SIG-M5 treated with dmso at 0.1 percent for 504 hours (cell line): ENCODE measurements around the gene TRAPPC2L.

Source experiments
- DNase-seq: peaks from one replicate; lab custom pipeline; 2025; ENCODE audit not compliant: unreplicated experiment; lab: John Stamatoyannopoulos, UW

The TRAPPC2L gene, protein sequence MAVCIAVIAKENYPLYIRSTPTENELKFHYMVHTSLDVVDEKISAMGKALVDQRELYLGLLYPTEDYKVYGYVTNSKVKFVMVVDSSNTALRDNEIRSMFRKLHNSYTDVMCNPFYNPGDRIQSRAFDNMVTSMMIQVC

DNA sequence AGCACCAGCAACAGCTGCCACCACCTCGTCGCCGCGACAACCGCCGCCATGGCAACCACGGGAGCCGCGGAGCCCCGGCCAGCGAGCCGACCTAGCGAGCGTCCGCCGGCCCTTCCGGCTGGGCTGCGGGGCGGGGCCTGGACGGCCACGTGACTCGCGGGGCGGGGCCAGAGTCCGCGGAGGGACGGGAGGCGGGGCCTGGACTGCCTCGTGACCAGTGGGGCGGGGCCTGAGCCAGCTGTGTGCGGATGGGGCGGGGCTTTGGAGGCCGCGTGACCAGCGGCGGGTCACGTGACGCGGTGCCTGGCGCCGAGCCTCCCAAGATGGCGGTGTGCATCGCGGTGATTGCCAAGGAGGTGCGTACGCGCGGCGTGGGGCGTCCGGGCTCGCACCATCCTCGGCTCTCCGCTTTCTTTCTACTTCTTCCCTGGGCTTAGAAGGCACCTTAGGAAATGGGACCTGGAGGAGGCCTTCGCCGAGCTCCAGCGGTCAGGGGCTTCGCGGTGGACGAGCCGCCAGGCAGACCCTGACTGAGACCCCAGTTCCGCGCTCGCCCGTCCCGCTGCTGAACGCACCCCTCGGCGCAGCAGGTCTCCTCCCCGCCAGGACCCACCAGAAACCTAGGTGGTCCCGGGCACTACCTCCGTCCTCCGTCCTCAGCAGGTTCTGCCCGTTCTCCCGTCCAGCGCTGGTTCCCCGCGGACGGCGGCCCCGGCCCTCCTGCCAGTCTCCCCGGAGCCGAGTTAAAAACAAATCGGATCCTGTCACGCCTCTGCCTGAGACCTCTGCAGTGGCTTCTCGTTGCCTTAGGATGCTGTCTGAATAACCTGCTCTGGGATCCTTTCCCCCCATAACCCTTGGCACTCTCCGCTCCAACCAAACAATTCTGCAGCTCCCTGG, at the start of gene TRAPPC2L, which contains the start of gene GALNS:
TRAPPC2L (plus strand) TSS at position 300 of the 900 bp plus-strand sequence; CDS start at position 324, 24 bp downstream.
GALNS (minus strand) TSS at position 120 of the 900 bp plus-strand sequence; CDS start at position 50, 70 bp downstream.
- peak; percentile 90 for DNase-seq

DNA sequence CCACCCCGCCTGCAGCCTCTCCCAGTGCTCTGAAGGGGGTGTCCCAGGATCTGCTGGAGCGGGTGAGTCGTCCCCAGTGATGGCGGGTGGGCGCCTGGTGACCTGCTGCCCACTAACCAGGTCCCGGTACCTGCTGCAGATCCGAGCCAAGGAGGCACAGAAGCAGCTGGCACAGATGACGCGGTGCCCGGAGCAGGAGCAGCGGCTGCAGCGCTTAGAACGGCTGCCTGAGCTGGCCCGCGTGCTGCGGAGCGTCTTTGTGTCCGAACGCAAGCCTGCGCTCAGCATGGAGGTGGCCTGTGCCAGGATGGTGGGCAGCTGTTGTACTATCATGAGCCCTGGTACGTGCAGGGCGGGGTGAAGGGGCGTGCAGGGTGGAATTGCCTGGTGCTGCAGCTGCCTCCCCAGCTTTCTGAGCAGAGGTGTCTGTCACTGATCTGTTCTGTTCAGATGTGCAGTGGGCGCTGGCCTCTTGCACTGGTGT, 49.7 kb upstream of the TRAPPC2L start:
- no peak for DNase-seq

DNA sequence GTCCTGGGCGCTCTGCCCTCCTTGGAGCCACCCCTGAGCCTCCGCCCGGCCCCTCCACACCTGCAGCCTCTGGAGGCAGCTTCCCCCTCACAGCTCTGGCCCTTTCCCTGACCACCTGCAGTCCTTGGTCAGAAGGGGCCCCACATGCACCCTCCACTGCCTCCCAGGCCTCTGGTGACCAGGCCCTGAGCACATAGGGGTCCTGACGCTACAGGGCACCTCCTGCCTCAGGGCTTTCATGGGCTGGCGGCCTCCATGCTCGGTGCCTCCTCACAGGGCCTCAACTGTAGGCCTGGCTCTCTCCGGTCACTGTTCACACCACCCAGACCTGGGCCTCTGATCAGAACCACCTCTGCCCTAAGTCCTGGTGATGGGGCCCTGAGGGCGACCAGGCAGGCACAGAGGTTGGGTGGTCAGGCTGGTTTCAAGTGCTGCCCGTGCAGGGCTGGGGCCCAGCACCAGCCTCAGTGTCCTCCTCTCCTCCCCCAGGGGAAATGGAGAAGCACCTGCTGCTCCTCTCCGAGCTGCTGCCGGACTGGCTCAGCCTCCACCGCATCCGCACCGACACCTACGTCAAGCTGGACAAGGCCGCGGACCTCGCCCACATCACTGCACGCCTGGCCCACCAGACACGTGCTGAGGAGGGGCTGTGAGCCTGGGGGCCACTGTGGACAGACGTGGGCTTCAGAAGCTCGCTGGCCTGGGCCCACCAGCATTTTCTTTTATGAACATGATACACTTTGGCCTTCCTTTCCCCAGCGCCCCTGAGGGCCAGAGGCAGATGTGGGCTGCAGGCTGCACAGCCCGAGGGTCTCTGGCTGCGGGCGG, 49.1 kb upstream of the TRAPPC2L start:
- DNase-seq: no peak

DNA sequence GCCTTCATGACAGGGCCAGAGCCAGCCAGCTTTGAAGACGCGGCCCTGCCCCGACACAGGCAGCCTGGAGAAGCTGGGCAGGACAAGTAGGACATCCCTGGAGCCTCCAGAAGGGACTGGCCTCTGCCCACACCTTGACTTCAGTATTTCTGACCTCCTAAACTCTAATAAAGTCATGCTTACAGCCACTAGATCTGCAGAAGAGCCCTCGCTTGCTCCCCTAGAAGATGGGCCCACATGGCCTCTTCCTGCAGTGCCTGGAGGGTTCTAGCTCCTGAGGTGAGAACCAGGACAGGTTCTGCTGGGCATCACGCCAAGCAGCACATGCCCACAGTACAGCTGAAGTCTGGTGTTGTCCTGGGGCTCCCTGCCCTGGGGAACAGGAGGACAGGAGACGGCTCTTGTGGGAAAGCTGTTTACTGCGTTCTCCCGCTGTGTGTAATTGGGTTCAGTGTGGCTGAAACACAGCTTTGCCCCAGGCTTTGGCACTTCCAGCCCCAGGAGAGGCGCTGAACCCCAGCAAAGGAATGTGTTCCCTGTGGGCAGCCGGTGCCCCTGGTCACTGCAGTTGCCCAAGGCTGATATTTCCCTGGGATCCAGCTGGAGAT, 47.8 kb upstream of the TRAPPC2L start:
- DNase-seq: no peak

DNA sequence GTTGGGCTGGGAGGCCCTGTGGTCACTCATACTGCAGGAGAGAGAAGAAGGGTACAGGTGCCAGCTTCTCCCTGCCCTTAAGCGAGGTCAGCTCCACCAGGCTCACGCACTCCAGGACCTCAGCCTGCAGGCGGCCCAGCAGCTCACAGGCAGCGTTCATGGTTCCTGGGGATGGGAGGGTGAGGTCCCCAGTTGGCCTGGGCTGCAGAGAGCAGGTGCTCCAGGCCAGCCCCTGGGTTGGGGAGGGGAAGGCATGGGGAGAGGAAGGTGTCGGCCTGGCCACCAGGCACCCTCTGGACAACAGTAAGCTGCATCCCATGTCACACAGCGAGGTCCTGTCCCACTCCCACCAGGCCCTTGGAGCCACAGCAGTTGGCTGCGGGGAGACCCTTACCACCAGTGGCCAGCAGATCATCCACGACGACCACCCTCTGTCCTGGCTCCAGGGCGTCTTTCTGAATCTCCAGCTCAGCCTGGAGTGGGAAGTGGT, 47.2 kb upstream of the TRAPPC2L start:
- no peak for DNase-seq

DNA sequence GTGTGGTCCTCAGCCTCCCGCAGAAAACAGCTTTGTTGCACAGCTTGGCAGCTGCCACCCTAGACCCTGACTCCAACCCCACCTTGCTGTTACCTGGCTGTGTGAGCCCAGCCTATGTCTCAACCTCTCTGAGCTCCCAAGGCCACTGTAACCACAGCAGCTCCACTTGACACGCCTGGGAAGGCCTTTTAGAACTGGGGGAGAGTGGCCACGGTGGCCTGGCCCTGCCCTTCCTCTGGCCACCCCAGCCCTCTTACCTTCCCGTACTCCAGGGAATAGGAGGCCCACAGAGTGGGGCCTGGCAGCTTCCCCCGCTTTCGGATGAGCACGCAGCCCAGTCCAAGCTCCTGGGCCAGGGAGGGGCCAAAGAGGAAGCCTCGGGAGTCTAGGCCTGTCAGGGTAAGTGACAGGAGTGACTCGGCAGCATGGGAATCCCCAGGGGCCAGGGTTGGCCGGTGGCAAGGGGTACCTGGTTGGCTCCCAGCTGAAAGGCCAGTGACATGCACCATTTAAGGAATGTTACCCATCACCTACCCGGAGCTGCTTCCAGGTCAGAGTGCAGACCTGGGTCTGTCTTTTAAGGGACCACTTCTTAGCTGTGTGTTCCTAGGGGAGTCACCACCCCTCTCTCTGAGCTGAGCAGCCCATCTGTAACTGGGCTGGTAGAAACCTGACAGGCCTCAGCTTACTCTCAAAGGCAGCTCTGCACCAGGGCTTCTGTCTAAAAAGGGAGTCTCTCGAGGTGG, 46.6 kb upstream of the TRAPPC2L start:
- DNase-seq: peak; percentile 63

DNA sequence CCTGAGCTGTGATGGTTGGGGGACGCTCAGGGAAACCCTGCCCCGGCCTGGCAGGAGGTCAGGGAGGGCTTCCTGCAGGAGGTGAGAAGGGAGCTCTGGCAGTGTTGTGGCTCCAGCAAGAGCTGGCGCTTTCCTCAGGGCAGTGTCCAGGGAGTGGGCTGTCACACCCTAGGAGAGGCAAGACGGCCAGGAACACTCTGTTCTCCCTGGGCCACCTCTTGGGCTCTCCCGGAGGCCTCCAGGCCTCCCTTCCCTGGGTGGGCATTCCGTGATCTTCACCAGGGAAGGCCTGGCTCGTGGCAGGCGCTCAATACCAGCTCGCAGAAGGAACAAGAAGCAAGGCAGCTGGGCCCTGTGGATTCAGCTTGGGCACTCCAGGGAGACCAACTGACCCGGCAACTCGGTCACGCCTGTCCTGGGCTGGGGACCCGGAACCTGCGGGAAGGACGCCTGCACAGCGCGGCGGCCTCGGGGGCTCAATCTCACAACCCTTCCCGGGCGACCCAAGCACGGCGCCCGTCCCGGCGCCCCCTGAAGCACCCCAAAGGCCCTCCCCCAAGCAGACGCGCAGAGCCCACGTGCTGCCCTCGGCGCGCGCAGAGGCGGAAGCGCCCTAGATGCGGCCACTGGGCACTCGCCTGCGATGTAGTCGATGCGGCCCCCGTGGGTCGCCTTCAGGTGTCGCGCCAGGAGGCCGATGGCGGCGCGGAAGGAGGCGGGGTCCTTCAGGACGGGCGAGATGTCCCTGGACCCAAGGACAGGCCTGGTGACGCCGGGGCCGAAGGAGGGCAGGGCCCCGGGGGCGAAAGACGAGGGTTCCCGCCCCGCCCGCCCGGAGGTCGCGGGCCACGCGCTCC, 45.8 kb upstream of the TRAPPC2L start:
- DNase-seq: peak; percentile 65

DNA sequence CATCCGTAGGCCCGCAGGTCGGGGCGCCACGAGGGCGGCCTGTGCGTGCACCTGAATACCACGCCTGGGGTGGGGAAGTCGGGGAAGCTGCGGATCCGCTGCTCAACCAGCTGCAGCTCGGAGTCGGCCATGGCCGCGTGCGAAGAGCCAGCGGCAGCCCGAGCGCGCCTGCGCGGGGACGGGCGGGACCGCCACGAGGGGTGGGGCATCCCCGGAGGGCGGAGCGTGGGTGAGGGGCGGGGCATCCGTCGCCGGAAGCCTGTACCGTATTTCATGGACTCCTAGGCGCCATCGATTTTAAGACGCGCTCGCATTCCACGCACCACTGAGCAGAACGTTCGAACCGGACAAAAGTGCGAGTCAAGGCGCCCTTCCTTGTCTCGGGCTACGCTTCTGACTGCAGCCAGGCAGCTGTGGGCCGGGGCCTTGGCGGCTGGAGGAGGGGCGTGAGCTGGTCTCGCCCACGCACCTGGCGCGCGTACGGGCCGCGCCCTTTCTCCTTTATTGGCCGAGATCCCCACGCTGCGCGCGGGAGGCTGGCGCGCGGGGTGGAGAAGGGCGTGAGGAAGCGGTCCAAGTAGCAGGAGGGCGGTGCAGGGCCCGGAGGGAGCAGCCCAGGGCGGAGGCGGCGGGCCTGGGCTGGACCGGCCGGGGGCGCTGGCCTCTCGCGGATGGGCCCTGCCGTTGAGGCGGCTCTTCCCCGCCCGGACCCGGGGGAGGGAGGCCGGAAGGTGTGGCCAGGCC, 45.0 kb upstream of the TRAPPC2L start, which contains the start of gene APRT:
APRT (minus strand) TSS at position 160 of the 744 bp plus-strand sequence; CDS start at position 131, 29 bp downstream.
- peak; percentile 86 for DNase-seq

DNA sequence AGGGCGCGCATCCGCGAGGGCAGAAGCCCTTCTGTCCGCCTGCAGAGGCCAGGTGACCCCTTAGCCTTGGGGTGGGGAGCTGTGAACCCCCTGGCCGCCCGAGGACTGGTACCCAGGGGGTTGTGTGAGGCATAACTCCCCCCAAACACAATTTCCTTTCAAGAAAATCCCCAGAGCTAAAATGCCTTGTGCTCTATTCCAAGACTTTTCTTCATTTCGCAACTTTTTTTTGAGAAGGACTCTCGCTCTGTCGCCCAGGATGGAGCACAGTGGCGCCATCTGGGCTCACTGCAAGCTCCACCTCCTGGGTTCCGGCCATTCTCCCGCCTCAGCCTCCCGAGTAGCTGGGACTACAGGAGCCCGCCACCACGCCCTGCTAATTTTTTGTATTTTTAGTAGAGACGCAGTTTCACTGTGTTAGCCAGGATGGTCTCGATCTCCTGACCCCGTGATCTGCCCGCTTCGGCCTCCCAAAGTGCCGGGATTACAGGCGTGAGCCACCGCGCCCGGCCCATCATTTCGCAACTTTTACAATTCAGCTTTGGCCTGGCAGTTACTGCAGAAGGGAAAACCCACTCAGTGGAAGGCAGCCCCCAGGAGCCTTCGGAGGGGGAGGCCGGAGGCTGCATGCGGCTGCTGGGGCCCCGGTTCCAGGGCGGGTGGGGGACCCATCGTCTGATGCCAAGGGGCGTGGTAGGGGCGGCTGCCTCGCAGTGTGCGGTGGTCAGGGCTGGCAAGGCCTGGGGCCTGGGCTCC, 44.2 kb upstream of the TRAPPC2L start:
- peak; percentile 53 for DNase-seq

DNA sequence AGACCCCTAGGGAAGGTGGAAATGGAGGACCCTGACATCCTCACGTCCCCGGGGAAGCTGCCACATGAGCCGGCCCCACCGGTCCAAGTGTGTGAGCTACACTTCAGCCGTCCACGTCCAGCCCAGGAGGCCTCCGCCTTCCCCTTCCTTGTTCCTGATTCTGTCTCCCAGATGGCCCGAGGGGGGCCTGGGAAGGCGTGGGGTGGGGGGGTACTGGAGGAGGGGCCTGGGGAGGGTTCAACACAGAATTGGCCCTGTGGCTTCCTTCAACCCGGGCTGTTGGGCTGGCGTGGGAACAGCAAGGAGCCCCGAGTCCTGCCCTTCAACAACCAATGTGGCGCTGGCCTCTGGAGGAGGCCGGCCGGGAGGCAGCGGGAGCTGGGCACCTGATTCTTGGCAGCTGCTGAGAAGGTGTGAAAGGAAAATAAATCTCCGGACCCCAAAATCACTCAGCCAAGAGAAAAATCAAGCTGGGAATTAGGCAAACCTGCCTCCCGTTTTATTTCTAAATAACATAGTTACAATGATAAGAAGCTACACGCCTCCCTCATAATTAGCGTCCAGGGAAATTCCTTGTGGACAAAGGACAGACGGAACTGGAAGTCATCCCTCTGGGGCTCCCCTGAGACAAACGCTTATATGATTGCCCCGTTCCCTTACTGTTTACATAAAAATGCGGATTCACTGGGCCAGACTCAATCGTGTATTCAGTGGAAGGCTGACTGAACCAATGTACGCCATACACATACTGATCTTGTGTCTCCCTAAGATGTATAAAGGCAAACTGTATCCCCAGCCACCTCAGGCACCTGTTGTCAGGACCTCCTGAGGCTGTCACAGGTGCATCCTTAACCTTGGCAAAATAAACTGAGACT, 43.4 kb upstream of the TRAPPC2L start:
- DNase-seq: no peak

DNA sequence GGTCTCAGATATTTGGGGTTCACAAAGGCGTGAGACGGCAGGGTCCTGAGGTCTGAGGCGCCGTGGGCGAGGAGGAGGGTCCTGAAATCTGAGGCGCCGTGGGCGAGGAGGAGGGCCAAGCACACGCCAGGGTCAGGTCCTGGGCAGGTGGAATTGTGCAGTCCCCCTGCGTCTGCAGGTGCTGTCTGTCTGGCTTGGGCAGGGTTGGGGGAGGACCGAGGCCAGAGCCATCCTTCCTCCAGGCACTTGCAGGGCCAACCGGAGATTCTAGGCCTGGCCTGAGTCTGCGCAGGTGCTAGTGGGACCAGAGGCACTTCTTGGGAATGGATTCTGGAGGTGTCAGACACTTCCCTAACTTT, 42.8 kb upstream of the TRAPPC2L start:
- DNase-seq: no peak

DNA sequence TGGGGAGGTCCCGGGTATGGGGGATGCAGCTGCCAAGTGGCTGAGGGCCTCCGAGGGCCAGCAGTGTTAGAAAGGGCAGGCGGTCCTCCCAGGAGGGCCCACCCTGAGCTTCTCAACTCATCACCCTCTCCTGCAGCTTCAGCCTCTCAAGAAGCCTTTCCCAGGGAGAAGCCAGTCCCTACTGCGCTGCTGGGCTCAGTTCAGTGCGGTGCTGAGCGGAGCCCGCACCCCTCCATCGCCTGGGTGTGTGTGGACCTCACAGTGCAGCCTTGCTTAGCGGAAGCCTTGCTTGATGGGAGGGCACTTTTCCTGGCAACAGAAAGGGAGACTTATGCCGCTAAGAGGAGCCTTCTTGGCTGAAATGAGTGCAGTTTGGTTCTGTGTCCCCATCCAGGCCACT, 41.7 kb upstream of the TRAPPC2L start:
- DNase-seq: no peak

DNA sequence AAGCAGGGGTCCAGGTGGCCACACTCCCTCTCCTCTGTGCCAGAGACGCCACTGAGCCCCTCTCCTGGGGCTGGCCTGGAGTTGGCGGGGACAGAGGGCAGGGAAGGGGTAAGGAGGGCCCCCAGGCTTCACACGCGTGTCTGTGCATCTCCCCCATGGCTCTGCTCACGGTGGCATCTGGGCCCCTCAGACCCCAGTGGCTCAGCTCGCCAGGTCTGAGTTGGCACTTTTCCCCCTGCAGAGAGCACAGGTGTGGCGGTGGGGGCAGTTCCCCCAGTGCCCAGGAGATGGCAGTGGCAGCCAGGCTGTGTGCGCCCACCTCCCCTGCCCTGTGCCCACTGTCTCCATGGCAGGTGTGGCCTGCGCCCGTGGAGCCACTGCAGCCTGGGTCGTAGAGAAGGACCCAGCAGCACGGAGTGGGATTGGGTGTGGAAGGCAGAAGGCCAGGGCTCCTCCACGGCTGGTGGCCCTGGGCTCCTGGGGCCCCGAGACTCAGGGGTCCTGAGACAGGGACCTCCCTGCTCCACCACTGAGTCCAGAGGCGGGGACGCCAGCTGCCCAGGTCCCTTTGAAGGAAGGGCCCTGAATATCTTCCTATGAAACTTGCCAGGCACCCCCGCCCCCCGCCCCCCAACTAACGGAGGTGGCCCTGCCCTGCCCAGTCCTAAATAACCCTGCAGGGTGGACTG, 40.9 kb upstream of the TRAPPC2L start:
- no peak for DNase-seq

DNA sequence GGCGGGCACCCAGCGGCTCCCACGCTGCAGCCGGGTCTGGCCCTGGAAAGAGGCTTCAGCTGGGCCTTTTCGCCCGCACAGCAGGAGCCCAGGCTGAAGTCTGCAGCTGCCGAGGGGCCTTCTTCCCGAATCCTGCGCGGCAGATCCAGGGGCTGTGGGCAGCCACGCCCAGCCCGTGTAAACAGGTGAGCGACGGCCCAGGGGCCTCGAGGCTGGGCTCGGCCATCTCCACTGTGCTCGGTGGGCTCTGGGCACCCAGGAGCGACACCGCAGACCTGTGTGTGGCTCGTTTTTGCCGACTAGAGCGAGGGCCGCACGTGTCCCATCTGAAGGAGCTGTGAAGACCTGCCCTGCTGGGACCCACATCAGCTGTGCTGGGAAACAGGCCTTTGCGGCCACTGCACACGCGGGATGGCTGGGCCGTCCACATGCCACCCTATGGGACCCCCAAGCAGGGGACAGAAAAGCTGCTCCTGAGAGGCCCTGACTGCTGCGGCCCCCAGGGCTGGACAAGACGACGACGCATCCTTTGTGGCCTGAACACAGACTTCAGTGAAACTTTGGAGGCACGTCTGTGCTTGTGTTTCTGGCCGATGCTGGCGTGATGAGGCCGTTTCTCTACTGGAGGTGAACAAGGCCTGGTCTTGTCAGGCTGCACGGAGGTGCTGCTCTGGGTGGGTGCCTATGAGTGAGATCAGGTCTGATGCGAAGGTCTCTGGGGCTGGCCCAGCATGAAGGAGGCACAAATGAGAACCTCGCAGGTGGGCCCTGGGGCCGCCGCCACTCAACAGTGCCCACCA, 40.0 kb upstream of the TRAPPC2L start:
- DNase-seq: no peak
